Neuronal stem cell (in vitro differentiated cells): ENCODE measurements around the gene ASH1L.

Experiments used
- DNase-seq: peaks from one replicate; pipeline ENCODE4 v3.0.0-alpha.2; 2013; ENCODE audit warnings: low spot score
- H2AFZ ChIP-seq: one replicate; pipeline ENCODE4 v1.6.1; 2013; ENCODE audit warnings: mild to moderate bottlenecking, low read length, inconsistent platforms
- H2AK5ac ChIP-seq: 2 replicates; pipeline ENCODE4 v1.6.1; 2013; ENCODE audit warnings: low read depth, mild to moderate bottlenecking, inconsistent platforms, low read length, moderate library complexity, mixed read lengths
- H2BK120ac ChIP-seq: 2 replicates; pipeline ENCODE4 v1.6.1; 2013; ENCODE audit warnings: low read depth, mild to moderate bottlenecking, inconsistent platforms, low read length, moderate library complexity, mixed read lengths
- H2BK12ac ChIP-seq: one replicate; pipeline ENCODE4 v1.6.1; 2013; ENCODE audit warnings: low read length, inconsistent platforms
- H2BK15ac ChIP-seq: 2 replicates; pipeline ENCODE4 v1.6.1; 2013; ENCODE audit warnings: mild to moderate bottlenecking, low read length, inconsistent platforms, mixed read lengths
- H2BK5ac ChIP-seq: one replicate; pipeline ENCODE4 v1.6.1; 2013; ENCODE audit warnings: inconsistent platforms, mild to moderate bottlenecking, low read length, moderate library complexity
- H3K14ac ChIP-seq: one replicate; pipeline ENCODE4 v1.6.1; 2013; ENCODE audit warnings: low read length, inconsistent platforms
- H3K18ac ChIP-seq: 2 replicates; pipeline ENCODE4 v1.6.1; 2013; ENCODE audit warnings: low read length, inconsistent platforms
- H3K23ac ChIP-seq: 2 replicates; pipeline ENCODE4 v1.6.1; 2013; ENCODE audit warnings: low read depth, mild to moderate bottlenecking, mixed read lengths, low read length, inconsistent platforms; ENCODE audit not compliant: poor library complexity
- H3K27ac ChIP-seq: replicated peaks from 3 replicates; pipeline ENCODE4 v1.5.1; 2013; ENCODE audit warnings: low read length, inconsistent platforms
- H3K27me3 ChIP-seq, 3 experiments: 2 replicates each; pipeline ENCODE4 v1.6.1; 2013; ENCODE audit warnings: low read length in 3 of 3, mild to moderate bottlenecking in 2 of 3, inconsistent platforms in 1 of 3, low read depth in 1 of 3, mixed read lengths in 1 of 3, moderate library complexity in 1 of 3; ENCODE audit not compliant: control insufficient read depth in 3 of 3, insufficient read depth in 3 of 3
- H3K36me3 ChIP-seq, 2 donors: replicated peaks in 1 of 2; 2 replicates each; pipeline ENCODE4 v1.6.1; 2013; ENCODE audit warnings: low read length in 2 of 2; ENCODE audit not compliant: control insufficient read depth in 2 of 2, insufficient read depth in 2 of 2
- H3K4ac ChIP-seq: 2 replicates; pipeline ENCODE4 v1.6.1; 2013; ENCODE audit warnings: inconsistent platforms, mild to moderate bottlenecking, low read length, moderate library complexity
- H3K4me1 ChIP-seq, 2 donors: 1 replicate in 1 of 2; 2 replicates in 1 of 2; pipeline ENCODE4 v1.6.1; 2013; ENCODE audit warnings: low read length in 2 of 2, low read depth in 1 of 2; ENCODE audit not compliant: control insufficient read depth in 2 of 2, insufficient read depth in 1 of 2
- H3K4me2 ChIP-seq: one replicate; pipeline ENCODE4 v1.6.1; 2013; ENCODE audit warnings: mild to moderate bottlenecking, low read length, inconsistent platforms; ENCODE audit not compliant: insufficient read depth, poor library complexity, severe bottlenecking
- H3K4me3 ChIP-seq, 2 donors: 2 replicates each; pipeline ENCODE4 v1.5.1; 2013; ENCODE audit warnings: low read length in 2 of 2, mild to moderate bottlenecking in 2 of 2, inconsistent platforms in 1 of 2, moderate library complexity in 1 of 2
- H3K79me1 ChIP-seq: one replicate; pipeline ENCODE4 v1.6.1; 2013; ENCODE audit warnings: low read depth, mild to moderate bottlenecking, inconsistent platforms, low read length, moderate library complexity
- H3K9ac ChIP-seq: one replicate; pipeline ENCODE4 v1.6.1; 2013; ENCODE audit warnings: mild to moderate bottlenecking, low read depth, low read length, inconsistent platforms; ENCODE audit not compliant: poor library complexity
- H3K9me3 ChIP-seq, 2 donors: replicated peaks in 1 of 2; 2 replicates each; pipeline versions ENCODE3 to v1.6.1; 2013; ENCODE audit warnings: low read length in 2 of 2, mild to moderate bottlenecking in 2 of 2, inconsistent platforms in 1 of 2, low read depth in 1 of 2, mixed read lengths in 1 of 2, moderate library complexity in 1 of 2; ENCODE audit not compliant: control insufficient read depth in 2 of 2, insufficient read depth in 1 of 2
- H4K8ac ChIP-seq: one replicate; pipeline ENCODE4 v1.6.1; 2013; ENCODE audit warnings: low read depth, mild to moderate bottlenecking, inconsistent platforms, low read length, moderate library complexity
- H4K91ac ChIP-seq: one replicate; pipeline ENCODE4 v1.6.1; 2013; ENCODE audit warnings: low read length, low read depth, mild to moderate bottlenecking, inconsistent platforms; ENCODE audit not compliant: poor library complexity
- WGBS, 2 donors: extraction: QIAGEN DNeasy Blood & Tissue Kit; methylation state at CpG; one replicate each; pipeline ENCODE4 v1.1.7; 2013; ENCODE audit warnings: missing lambda C conversion rate in 2 of 2, mixed read lengths in 1 of 2; ENCODE audit not compliant: insufficient read length in 2 of 2, insufficient replicate concordance in 1 of 2; ENCODE audit errors: extremely low coverage in 2 of 2; 5-methylcytosine and 5-hydroxymethylcytosine counted together

Gene ASH1L

DNA sequence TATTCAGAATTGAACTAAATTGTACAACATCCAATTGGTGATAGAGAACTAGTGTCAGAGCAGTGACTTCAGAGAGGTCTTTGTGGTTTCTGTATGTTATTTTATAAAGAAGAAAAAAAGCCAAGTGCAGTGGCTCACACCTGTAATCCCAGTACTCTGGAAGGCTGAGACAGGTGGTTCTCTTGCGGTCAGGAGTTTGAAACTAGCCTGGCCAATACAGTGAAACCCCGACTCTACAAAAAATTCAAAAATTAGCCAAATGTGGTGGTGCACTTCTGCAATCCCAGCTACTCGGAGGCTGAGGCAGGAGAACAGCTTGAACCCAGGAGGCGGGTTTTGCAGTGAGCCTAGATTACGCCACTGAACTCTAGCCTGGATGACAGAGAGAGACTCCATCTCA is 90.7 kb downstream of the ASH1L start:
- no peaks in the 10 kb centered on the region for H3K4me1 ChIP-seq
- H2AFZ ChIP-seq = no peak overlapping the region
- no peak overlapping the region for H2AK5ac ChIP-seq
- WGBS, 2 donors = no CpG with 5 or more reads among the region's 5 CpGs
- H3K79me1 ChIP-seq = peaks cover 1% of the 10 kb centered on the region
- no peak overlapping the region for H2BK120ac ChIP-seq
- no peak overlapping the region for H3K4me2 ChIP-seq
- no peak overlapping the region for H2BK15ac ChIP-seq
- peaks cover 1 to 38% of the 10 kb centered on the region in 2 donors for H3K36me3 ChIP-seq
- no peak overlapping the region for H2BK12ac ChIP-seq
- H3K4me3 ChIP-seq = no peak overlapping the region
- H4K8ac ChIP-seq = no peak overlapping the region
- no peak overlapping the region for H4K91ac ChIP-seq
- H3K27ac ChIP-seq = no peak overlapping the region
- no peak overlapping the region for H3K14ac ChIP-seq
- H3K23ac ChIP-seq = no peak overlapping the region
- DNase-seq = no peak
- H3K18ac ChIP-seq = no peak overlapping the region
- H3K9me3 ChIP-seq = peaks cover 3 to 19% of the 10 kb centered on the region in 2 donors
- H3K4ac ChIP-seq = no peak overlapping the region
- H3K27me3 ChIP-seq = no peaks in the 10 kb centered on the region
- H2BK5ac ChIP-seq = no peak overlapping the region
- no peak overlapping the region for H3K9ac ChIP-seq

DNA sequence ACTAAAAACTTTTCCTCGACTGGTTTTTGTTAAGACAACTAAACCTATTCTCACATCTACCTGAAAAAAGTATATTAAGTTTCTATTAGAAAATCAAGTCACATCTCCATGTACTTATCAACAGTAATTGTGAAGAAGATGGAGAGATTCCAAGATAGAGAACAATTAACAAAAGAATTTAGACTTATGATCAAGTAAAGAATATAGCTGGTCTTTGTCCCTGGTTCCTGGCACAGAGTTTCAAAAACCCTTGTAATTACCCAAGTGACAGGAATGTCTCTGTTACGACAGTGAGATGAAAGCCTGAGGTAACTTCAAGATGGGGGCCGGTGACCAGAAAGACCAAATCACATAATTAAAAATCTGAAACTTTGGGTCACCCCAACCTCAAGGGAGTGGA is 91.6 kb downstream of the ASH1L start:
- DNase-seq = no peak
- Histone ChIP-seq H3K27ac (no peak overlapping the region), H3K4ac (no peak overlapping the region), H2AFZ (no peak overlapping the region), H3K9ac (no peak overlapping the region), H3K4me3 (no peak overlapping the region), H2BK5ac (no peak overlapping the region), H4K91ac (no peak overlapping the region), H2BK12ac (no peak overlapping the region), H2BK120ac (no peak overlapping the region), H3K14ac (no peak overlapping the region), H3K27me3 (no peaks in the 10 kb centered on the region), H3K36me3 (peaks cover 1 to 36% of the 10 kb centered on the region in 2 donors), H2BK15ac (no peak overlapping the region), H2AK5ac (no peak overlapping the region), H4K8ac (no peak overlapping the region), H3K79me1 (peaks cover 1% of the 10 kb centered on the region), H3K23ac (no peak overlapping the region), H3K18ac (no peak overlapping the region), H3K9me3 (peaks cover 3 to 19% of the 10 kb centered on the region in 2 donors), H3K4me2 (no peak overlapping the region), H3K4me1 (no peaks in the 10 kb centered on the region)
- WGBS, 2 donors = no CpG with 5 or more reads among the region's 3 CpGs

DNA sequence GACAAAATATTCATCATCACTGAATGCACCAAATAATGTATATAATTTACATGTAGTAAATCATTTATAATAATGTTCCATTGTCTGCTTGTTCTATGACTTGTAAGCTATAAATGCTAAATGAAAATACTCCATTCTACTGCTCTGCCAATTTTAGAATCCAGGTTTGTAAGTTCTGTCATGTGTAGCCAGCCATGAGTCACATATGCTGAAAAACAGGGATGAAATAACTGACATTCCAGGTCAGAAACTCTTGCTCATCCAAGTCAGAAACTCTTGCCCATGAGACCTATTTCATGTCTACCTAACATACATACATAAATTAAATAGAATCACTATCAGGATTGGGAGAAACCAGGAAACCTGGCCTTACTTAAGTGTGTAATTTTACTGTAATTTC is 95.6 kb downstream of the ASH1L start:
- Histone ChIP-seq H3K23ac (no peak overlapping the region), H2BK12ac (no peak overlapping the region), H3K4me2 (no peak overlapping the region), H3K27ac (no peak overlapping the region), H3K79me1 (peaks cover 1% of the 10 kb centered on the region), H3K18ac (no peak overlapping the region), H2BK120ac (no peak overlapping the region), H3K4me3 (no peak overlapping the region), H2BK5ac (no peak overlapping the region), H3K4ac (no peak overlapping the region), H4K8ac (no peak overlapping the region), H2BK15ac (no peak overlapping the region), H3K9ac (no peak overlapping the region), H3K4me1 (no peaks in the 10 kb centered on the region), H2AK5ac (no peak overlapping the region), H3K9me3 (peaks cover 2 to 16% of the 10 kb centered on the region in 2 donors), H3K27me3 (no peaks in the 10 kb centered on the region), H3K36me3 (peaks cover 3 to 27% of the 10 kb centered on the region in 2 donors), H4K91ac (no peak overlapping the region), H2AFZ (no peak overlapping the region), H3K14ac (no peak overlapping the region)
- no peak for DNase-seq

DNA sequence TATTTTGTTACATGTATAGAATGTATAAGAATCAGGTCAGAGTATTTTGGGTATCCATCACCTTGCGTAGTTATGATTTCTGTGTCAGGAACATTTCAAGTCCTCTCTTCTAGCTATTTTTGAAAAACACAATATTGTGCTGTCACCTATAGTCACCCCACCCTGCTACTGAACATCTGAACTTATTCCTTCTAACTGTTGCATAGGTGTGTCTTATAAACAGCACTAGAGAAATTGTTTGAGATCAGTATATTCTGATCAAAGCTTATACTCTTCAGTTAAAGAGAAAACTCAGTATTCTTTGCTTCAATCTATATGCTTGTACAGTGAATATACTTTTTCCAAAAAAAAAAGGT is 96.0 kb downstream of the ASH1L start:
- Histone ChIP-seq H3K14ac (no peak overlapping the region), H3K9me3 (peaks cover 2 to 12% of the 10 kb centered on the region in 2 donors), H2BK15ac (no peak overlapping the region), H2AK5ac (no peak overlapping the region), H2AFZ (no peak overlapping the region), H3K9ac (no peak overlapping the region), H3K23ac (no peak overlapping the region), H3K18ac (no peak overlapping the region), H3K4me1 (no peaks in the 10 kb centered on the region), H2BK5ac (no peak overlapping the region), H3K4ac (no peak overlapping the region), H3K4me2 (no peak overlapping the region), H3K36me3 (peaks cover 3 to 24% of the 10 kb centered on the region in 2 donors), H4K8ac (no peak overlapping the region), H2BK120ac (no peak overlapping the region), H4K91ac (no peak overlapping the region), H3K4me3 (no peak overlapping the region), H3K27me3 (no peaks in the 10 kb centered on the region), H3K79me1 (peaks cover 1% of the 10 kb centered on the region), H3K27ac (no peak overlapping the region), H2BK12ac (no peak overlapping the region)
- WGBS, 2 donors = no CpG with 5 or more reads among the region's 1 CpG
- DNase-seq = no peak
